IMR-90 (cell line): ENCODE results near the gene HPF1. TPM values are rescaled to one million over a fixed set of nuclear protein-coding genes. Genes with fewer than 3 reads are reported as not detected.

Experiments used
- ATAC-seq: fragments of 200-7000 bp; cut with Tn5 transposase; 2 replicates; pipeline ENCODE4 v1.9.1; 2020; ENCODE audit warnings: low read depth, mild to moderate bottlenecking, moderate library complexity
- BruUV-seq: library from RNA; stranded (reverse); fragments of 400-500 nt; replicated peaks from 2 replicates; lab custom pipeline; 2021; lab: Mats Ljungman, UMichigan
- CTCF ChIA-PET: fragments of 300-600 bp; formaldehyde crosslinking; extraction: SDS; loops from one replicate; lab custom pipeline; 2021; ENCODE audit warnings: antibody characterized with exemption; lab: Yijun Ruan, JAX
- POLR2A ChIA-PET: fragments of 300-600 bp; sonication (Branson Sonifier 250); formaldehyde crosslinking; loops from one replicate; lab custom pipeline; 2022; ENCODE audit warnings: antibody characterized with exemption; ENCODE audit not compliant: unreplicated experiment; lab: Charles Lee
- DNase-seq: peaks from one replicate; pipeline ENCODE4 v3.0.0; 2013
- H2AFZ ChIP-seq: replicated peaks from 2 replicates; pipeline ENCODE3; 2013; ENCODE audit warnings: low read length, mild to moderate bottlenecking; ENCODE audit not compliant: poor library complexity
- H2AK5ac ChIP-seq: 2 replicates; pipeline ENCODE4 v1.6.1; 2013; ENCODE audit warnings: low read depth, low read length, inconsistent platforms
- H2AK9ac ChIP-seq: replicated peaks from 2 replicates; pipeline ENCODE3; 2013; ENCODE audit warnings: mild to moderate bottlenecking, low read depth, low read length, moderate library complexity; ENCODE audit not compliant: poor library complexity
- H2BK120ac ChIP-seq: 2 replicates; pipeline ENCODE4 v1.6.1; 2013; ENCODE audit warnings: low read depth, low read length, inconsistent platforms
- H2BK15ac ChIP-seq: 3 replicates; pipeline ENCODE4 v1.6.1; 2013; ENCODE audit warnings: low read depth, low read length, inconsistent platforms
- H2BK20ac ChIP-seq: 2 replicates; pipeline ENCODE4 v1.6.1; 2013; ENCODE audit warnings: low read depth, mild to moderate bottlenecking, inconsistent platforms, low read length, moderate library complexity
- H2BK5ac ChIP-seq: 2 replicates; pipeline ENCODE4 v1.6.1; 2013; ENCODE audit warnings: mild to moderate bottlenecking, low read depth, low read length, inconsistent platforms; ENCODE audit not compliant: poor library complexity, severe bottlenecking
- H3K14ac ChIP-seq: replicated peaks from 2 replicates; pipeline ENCODE4 v1.6.1; 2013; ENCODE audit warnings: low read depth, low read length, inconsistent platforms
- H3K18ac ChIP-seq: 2 replicates; pipeline ENCODE4 v1.6.1; 2013; ENCODE audit warnings: low read depth, low read length, control low read depth
- H3K23ac ChIP-seq: 2 replicates; pipeline ENCODE4 v1.6.1; 2013; ENCODE audit warnings: low read depth, low read length, inconsistent platforms
- H3K27ac ChIP-seq: 2 replicates; pipeline ENCODE4 v1.5.1; 2013; ENCODE audit warnings: mild to moderate bottlenecking, control low read depth, low read length; ENCODE audit not compliant: insufficient read depth
- H3K27me3 ChIP-seq: 2 replicates; pipeline ENCODE4 v1.6.1; 2013; ENCODE audit warnings: low read length; ENCODE audit not compliant: control insufficient read depth, insufficient read depth
- H3K36me3 ChIP-seq: 2 replicates; pipeline ENCODE4 v1.6.1; 2013; ENCODE audit warnings: low read length, mixed read lengths; ENCODE audit not compliant: control insufficient read depth, insufficient read depth
- H3K4ac ChIP-seq: 2 replicates; pipeline ENCODE4 v1.6.1; 2013; ENCODE audit warnings: low read depth, low read length, inconsistent platforms
- H3K4me1 ChIP-seq: 2 replicates; pipeline ENCODE4 v1.6.1; 2013; ENCODE audit warnings: low read length, mixed read lengths; ENCODE audit not compliant: control insufficient read depth, insufficient read depth
- H3K4me2 ChIP-seq: 2 replicates; pipeline ENCODE4 v1.6.1; 2013; ENCODE audit warnings: low read depth, mild to moderate bottlenecking, control low read depth, low read length, moderate library complexity
- H3K4me3 ChIP-seq: 2 replicates; pipeline ENCODE4 v1.5.1; 2013; ENCODE audit warnings: low read depth, mild to moderate bottlenecking, control low read depth, low read length, moderate library complexity; ENCODE audit not compliant: insufficient read depth
- H3K56ac ChIP-seq: 2 replicates; pipeline ENCODE4 v1.6.1; 2013; ENCODE audit warnings: low read length, inconsistent platforms; ENCODE audit not compliant: insufficient read depth; ENCODE audit errors: extremely low read depth
- H3K79me1 ChIP-seq, 2 experiments: 2 replicates each; pipeline ENCODE4 v1.6.1; 2013; ENCODE audit warnings: low read length in 2 of 2, inconsistent platforms in 1 of 2, low read depth in 1 of 2
- H3K9ac ChIP-seq: 2 replicates; pipeline ENCODE4 v1.6.1; 2013; ENCODE audit warnings: low read depth, low read length, control low read depth
- H3K9me1 ChIP-seq: 2 replicates; pipeline ENCODE4 v1.6.1; 2013; ENCODE audit warnings: low read length, inconsistent platforms; ENCODE audit not compliant: insufficient read depth
- H3K9me3 ChIP-seq: 2 replicates; pipeline ENCODE4 v1.6.1; 2013; ENCODE audit warnings: low read length; ENCODE audit not compliant: control insufficient read depth, insufficient read depth
- H4K20me1 ChIP-seq: 2 replicates; pipeline ENCODE4 v1.6.1; 2013; ENCODE audit warnings: low read length, inconsistent platforms; ENCODE audit not compliant: insufficient read depth
- H4K5ac ChIP-seq: 2 replicates; pipeline ENCODE4 v1.6.1; 2013; ENCODE audit warnings: mild to moderate bottlenecking, low read depth, low read length, control low read depth
- H4K8ac ChIP-seq, 2 experiments: 2 replicates each; pipeline ENCODE4 v1.6.1; 2013; ENCODE audit warnings: low read depth in 2 of 2, low read length in 2 of 2, control low read depth in 1 of 2, inconsistent platforms in 1 of 2
- H4K91ac ChIP-seq: 2 replicates; pipeline ENCODE4 v1.6.1; 2013; ENCODE audit warnings: low read depth, low read length, inconsistent platforms; ENCODE audit not compliant: insufficient read depth
- NFE2L2 ChIP-seq: fragments of 150-350 bp; IDR thresholded peaks from 2 replicates; pipeline ENCODE4 v1.6.1; 2016; ENCODE audit warnings: low read depth, mild to moderate bottlenecking, low read length
- RFX5 ChIP-seq: IDR thresholded peaks from 2 replicates; pipeline ENCODE4 v1.8.0; 2012; ENCODE audit warnings: low read depth, mild to moderate bottlenecking, low read length, moderate library complexity
- WGBS, 2 experiments: methylation state at CpG; one replicate each; pipeline versions ENCODE4 v1.1.5 to v1.1.7; 2013; ENCODE audit warnings: missing lambda C conversion rate in 2 of 2; ENCODE audit not compliant: insufficient read length in 1 of 2; ENCODE audit errors: extremely low coverage in 2 of 2; 5-methylcytosine and 5-hydroxymethylcytosine counted together
- dilution Hi-C: fragments of 300-500 bp; cut with HindIII; formaldehyde crosslinking; loops from one replicate; pipeline ENCODE4 v1.14.3; 2018; ENCODE audit warnings: low sequenced_read_pairs; ENCODE audit not compliant: unreplicated experiment
- in situ Hi-C: fragments of 300-500 bp; cut with MboI; formaldehyde crosslinking; loops from 3 replicates; pipeline ENCODE4 v1.14.3; 2019; ENCODE audit warnings: low sequenced_read_pairs, inconsistent platforms, mixed read lengths
- intact Hi-C: fragments of 100-400 bp; cut with micrococcal nuclease; formaldehyde crosslinking; loops from 2 replicates; pipeline ENCODE4 v1.10.0; 2022
- polyA plus RNA-seq, 3 experiments: library from polyadenylated mRNA; depleted of rRNA; stranded (reverse); fragments of >200 nt; gene quantifications; 2 replicates each; pipeline ENCODE4 v1.2.3, GENCODE V29; 2012; ENCODE audit warnings: low replicate concordance in 1 of 3
- total RNA-seq: library from RNA; depleted of rRNA; stranded (reverse); fragments of >200 nt; gene quantifications from 2 replicates; pipeline ENCODE4 v1.2.3, GENCODE V29; 2012
- TF ChIP-seq, protein P1 (sequence below): conservative IDR thresholded peaks from 2 replicates; pipeline ENCODE4 v1.5.1; 2012; ENCODE audit warnings: mild to moderate bottlenecking, low read depth, low read length, improper control_type of control experiment
- TF ChIP-seq, protein P2 (sequence below): fragments of 150-350 bp; IDR thresholded peaks from 2 replicates; pipeline ENCODE4 v1.6.1; 2017; ENCODE audit warnings: mild to moderate bottlenecking, antibody characterized with exemption, low read length, low read depth
- TF ChIP-seq, protein P3 (sequence below): fragments of 150-350 bp; IDR thresholded peaks from 2 replicates; pipeline ENCODE4 v1.6.1; 2016; ENCODE audit warnings: low read depth, mild to moderate bottlenecking, low read length, moderate library complexity, borderline replicate concordance

Gene HPF1
- total and polyA plus RNA-seq, 2 of the 4 experiments (the other 2 are of a cell fraction), result 15.2 to 24.9 TPM

DNA sequence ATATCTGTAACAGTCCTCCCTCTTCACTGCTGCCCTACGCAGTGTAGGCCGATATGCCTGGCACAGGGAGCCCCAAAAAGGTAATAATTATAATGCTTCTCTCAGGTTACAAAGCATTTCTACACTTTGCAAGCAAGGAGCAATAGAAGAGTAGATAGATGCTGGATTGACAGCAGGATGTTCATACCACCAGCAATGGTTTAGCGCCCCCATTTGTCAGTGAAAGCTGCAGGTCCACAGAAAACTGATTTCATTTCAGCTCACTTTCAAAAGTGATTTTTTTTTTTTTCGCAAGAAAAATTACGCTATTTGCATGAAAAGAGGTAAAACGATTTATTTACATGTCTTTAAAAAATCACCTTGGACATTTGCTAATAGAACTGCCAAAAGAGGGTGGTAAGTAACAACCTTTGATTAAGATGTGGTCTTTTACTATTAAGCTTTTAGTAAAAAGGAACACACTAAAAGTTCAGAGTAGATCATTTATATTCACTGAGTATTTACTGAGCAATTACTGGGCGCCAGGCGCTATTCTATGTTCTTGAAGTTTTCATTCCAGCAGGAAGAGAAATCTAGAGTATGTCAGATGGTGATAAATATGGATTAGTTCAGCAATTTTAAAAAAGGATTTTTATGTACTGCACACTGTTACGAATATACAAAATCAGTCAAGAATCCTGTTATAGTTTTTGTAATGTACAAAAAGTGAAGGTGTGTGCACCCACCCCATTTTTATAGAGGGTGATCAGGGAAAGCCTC is 34.4 kb downstream of the HPF1 start:
- Histone ChIP-seq H2BK15ac (no peak overlapping the region), H3K18ac (no peak overlapping the region), H2AFZ (no peak overlapping the region), H3K79me1 (no peaks in the 10 kb centered on the region), H3K9me3 (no peaks in the 10 kb centered on the region), H3K4me1 (peaks cover 5% of the 10 kb centered on the region; the same call in 1 of the 2 replicates), H3K14ac (no peak overlapping the region), H3K9me1 (no peaks in the 10 kb centered on the region; the same call in 1 of the 2 replicates), H2BK120ac (no peak overlapping the region), H3K4me2 (no peak overlapping the region), H3K4ac (no peak overlapping the region), H2AK5ac (no peak overlapping the region), H3K36me3 (peaks cover 4% of the 10 kb centered on the region), H2AK9ac (no peak overlapping the region), H2BK20ac (no peak overlapping the region), H4K20me1 (no peaks in the 10 kb centered on the region), H3K23ac (no peak overlapping the region), H4K8ac (no peak overlapping the region), H3K4me3 (no peak overlapping the region), H3K9ac (no peak overlapping the region), H3K27ac (no peak overlapping the region), H3K27me3 (no peaks in the 10 kb centered on the region), H4K5ac (no peak overlapping the region), H3K56ac (no peak overlapping the region), H4K91ac (no peak overlapping the region), H2BK5ac (no peak overlapping the region)
- ChIA-PET CTCF (interaction anchor here (0.7 kb wide), 1 partner anchor 110 kb away, joined by 3 read pairs; no protein-coding TSS in a partner anchor), POLR2A (no interaction called here)
- intact Hi-C loops (no loop called here), in situ Hi-C loops (no loop called here), dilution Hi-C loops (no loop called here)
- BruUV-seq, result no TSS peak
- DNase-seq, result no peak
- no CpG with 5 or more reads among the region's 9 CpGs for WGBS, 2 experiments
- TF ChIP-seq NFE2L2 (no peak), RFX5 (no peak)
- TF ChIP-seq, protein P1, sequence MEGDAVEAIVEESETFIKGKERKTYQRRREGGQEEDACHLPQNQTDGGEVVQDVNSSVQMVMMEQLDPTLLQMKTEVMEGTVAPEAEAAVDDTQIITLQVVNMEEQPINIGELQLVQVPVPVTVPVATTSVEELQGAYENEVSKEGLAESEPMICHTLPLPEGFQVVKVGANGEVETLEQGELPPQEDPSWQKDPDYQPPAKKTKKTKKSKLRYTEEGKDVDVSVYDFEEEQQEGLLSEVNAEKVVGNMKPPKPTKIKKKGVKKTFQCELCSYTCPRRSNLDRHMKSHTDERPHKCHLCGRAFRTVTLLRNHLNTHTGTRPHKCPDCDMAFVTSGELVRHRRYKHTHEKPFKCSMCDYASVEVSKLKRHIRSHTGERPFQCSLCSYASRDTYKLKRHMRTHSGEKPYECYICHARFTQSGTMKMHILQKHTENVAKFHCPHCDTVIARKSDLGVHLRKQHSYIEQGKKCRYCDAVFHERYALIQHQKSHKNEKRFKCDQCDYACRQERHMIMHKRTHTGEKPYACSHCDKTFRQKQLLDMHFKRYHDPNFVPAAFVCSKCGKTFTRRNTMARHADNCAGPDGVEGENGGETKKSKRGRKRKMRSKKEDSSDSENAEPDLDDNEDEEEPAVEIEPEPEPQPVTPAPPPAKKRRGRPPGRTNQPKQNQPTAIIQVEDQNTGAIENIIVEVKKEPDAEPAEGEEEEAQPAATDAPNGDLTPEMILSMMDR, result 0 out of 2 replicates have a peak, but pooled peaks have one; percentile 15
- TF ChIP-seq, protein P2, sequence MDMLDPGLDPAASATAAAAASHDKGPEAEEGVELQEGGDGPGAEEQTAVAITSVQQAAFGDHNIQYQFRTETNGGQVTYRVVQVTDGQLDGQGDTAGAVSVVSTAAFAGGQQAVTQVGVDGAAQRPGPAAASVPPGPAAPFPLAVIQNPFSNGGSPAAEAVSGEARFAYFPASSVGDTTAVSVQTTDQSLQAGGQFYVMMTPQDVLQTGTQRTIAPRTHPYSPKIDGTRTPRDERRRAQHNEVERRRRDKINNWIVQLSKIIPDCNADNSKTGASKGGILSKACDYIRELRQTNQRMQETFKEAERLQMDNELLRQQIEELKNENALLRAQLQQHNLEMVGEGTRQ, result no peak
- TF ChIP-seq, protein P3, sequence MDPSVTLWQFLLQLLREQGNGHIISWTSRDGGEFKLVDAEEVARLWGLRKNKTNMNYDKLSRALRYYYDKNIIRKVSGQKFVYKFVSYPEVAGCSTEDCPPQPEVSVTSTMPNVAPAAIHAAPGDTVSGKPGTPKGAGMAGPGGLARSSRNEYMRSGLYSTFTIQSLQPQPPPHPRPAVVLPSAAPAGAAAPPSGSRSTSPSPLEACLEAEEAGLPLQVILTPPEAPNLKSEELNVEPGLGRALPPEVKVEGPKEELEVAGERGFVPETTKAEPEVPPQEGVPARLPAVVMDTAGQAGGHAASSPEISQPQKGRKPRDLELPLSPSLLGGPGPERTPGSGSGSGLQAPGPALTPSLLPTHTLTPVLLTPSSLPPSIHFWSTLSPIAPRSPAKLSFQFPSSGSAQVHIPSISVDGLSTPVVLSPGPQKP, result no peak
- ATAC-seq, result no peak; the same call in 1 of the 2 replicates
